ENCODE data around the gene WDR81.

GRCh38 chr17:1773696-1774181 lies 49.2 kb downstream of the WDR81 start:
- TF ChIP-seq CTCF (conservative IDR thresholded peaks at IDR 0.05; ENCODE audit: low read depth, low read length) (no peak), EZH2 (IDR thresholded peaks at IDR 0.05; ENCODE audit: borderline replicate concordance, low read depth, low read length, poor library complexity, severe bottlenecking) (no peak)
